Loucy (cell line): ENCODE data around the gene WRAP73.

ENCODE experiments used
- CTCF ChIP-seq: fragments of 200-600 bp; sonication (generic); conservative IDR thresholded peaks from 2 replicates; pipeline ENCODE4 v1.5.1; 2014; ENCODE audit warnings: mild to moderate bottlenecking, antibody characterized with exemption, low read length
- EZH2phosphoT487 ChIP-seq: fragments of 200-600 bp; IDR thresholded peaks from 2 replicates; pipeline ENCODE4 v1.6.1; 2018; ENCODE audit warnings: antibody characterized with exemption, mild to moderate bottlenecking, moderate library complexity, borderline replicate concordance

- TF ChIP-seq CTCF (peak; percentile 37; the same call in 1 of the 2 replicates), EZH2phosphoT487 (no peak)
These were observed 58.7 kb downstream of the WRAP73 start for GRCh38 chr1:3590951-3591865.
